HEK293T (cell line): Measurements from ENCODE around the gene ATP2B2.

ENCODE experiments used
- ARNT ChIP-seq: fragments of 450-650 bp; IDR thresholded peaks from 2 replicates; pipeline ENCODE4 v1.6.1; 2017; ENCODE audit warnings: mild to moderate bottlenecking
- BHLHE40 ChIP-seq: fragments of 450-650 bp; IDR thresholded peaks from 2 replicates; pipeline ENCODE4 v1.6.1; 2016; ENCODE audit warnings: mild to moderate bottlenecking, moderate library complexity, borderline replicate concordance
- ELF4 ChIP-seq: fragments of 450-650 bp; IDR thresholded peaks from 2 replicates; pipeline ENCODE4 v1.6.1; 2017; ENCODE audit warnings: antibody characterized with exemption
- FOXA1 ChIP-seq: fragments of 450-650 bp; IDR thresholded peaks from 2 replicates; pipeline ENCODE4 v1.6.1; 2016; ENCODE audit warnings: mild to moderate bottlenecking
- FOXK2 ChIP-seq: fragments of 450-650 bp; IDR thresholded peaks from 2 replicates; pipeline ENCODE4 v1.6.1; 2016; ENCODE audit warnings: mild to moderate bottlenecking
- FOXM1 ChIP-seq: fragments of 450-650 bp; IDR thresholded peaks from 2 replicates; pipeline ENCODE4 v1.6.1; 2017; ENCODE audit warnings: mild to moderate bottlenecking, borderline replicate concordance
- LEF1 ChIP-seq: fragments of 450-650 bp; IDR thresholded peaks from 2 replicates; pipeline ENCODE4 v1.6.1; 2017; ENCODE audit warnings: mild to moderate bottlenecking, borderline replicate concordance
- NFRKB ChIP-seq: fragments of 450-650 bp; IDR thresholded peaks from 2 replicates; pipeline ENCODE4 v1.6.1; 2016; ENCODE audit warnings: mild to moderate bottlenecking, moderate library complexity
- SP1 ChIP-seq: fragments of 450-650 bp; IDR thresholded peaks from 2 replicates; pipeline ENCODE4 v1.6.1; 2017
- TARDBP ChIP-seq: fragments of 450-650 bp; IDR thresholded peaks from 2 replicates; pipeline ENCODE4 v1.6.1; 2016
- ZNF384 ChIP-seq: fragments of 450-650 bp; IDR thresholded peaks from 2 replicates; pipeline ENCODE4 v1.6.1; 2016

DNA sequence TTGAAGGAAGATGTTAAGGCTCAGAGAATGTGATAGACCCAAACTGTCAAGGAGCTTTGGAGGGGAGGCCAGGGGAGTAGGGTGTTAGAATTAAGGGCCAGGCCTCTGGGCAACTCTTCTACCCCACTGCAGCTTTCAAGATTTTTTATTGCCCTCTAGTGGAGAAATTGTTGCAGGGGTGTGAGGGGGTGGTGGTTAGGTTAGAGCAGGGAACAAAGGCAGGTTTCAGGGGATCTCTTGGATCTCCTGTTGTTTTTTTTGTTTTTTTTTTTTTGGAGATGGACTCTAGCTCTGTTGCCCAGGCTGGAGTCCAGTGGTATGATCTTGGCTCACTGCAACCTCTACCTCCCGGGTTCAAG is 183.1 kb downstream of the ATP2B2 start:
- TF ChIP-seq FOXA1 (no peak), FOXM1 (no peak), BHLHE40 (no peak), ELF4 (no peak), FOXK2 (no peak), ARNT (no peak), SP1 (no peak), NFRKB (no peak), LEF1 (no peak), TARDBP (no peak), ZNF384 (no peak)
